Activated CD4-positive, alpha-beta T cell treated with anti-CD3 and anti-CD28 coated beads, Interleukin-2, Interleukin-4, amounts not matched to agents 100 ng/mL and 50 ng/mL, durations not matched to agents 16 hours and 8 hours (primary cell): ENCODE data around the gene PPIG.
"Not testable (repeated sequence)": the region's sequence is repeated elsewhere in the genome, so short reads cannot be mapped to it uniquely, and the experiment has no call there.

Experiments
- DNase-seq: peaks from one replicate; pipeline ENCODE4 v3.0.0-alpha.2; 2020; ENCODE audit warnings: low spot score

The PPIG gene

GRCh38 chr2:169584005-169584877 is at the start of gene PPIG:
Gene PPIG (plus strand): TSS chr2:169584351. CDS start chr2:169604042, 19,691 bp downstream.
- DNase-seq: peak; percentile 87

GRCh38 chr2:169539460-169539859 is 44.7 kb upstream of the PPIG start:
- not testable (repeated sequence) for DNase-seq

- DNase-seq: no peak
Measured at GRCh38 chr2:169540146-169540545, 44.0 kb upstream of the PPIG start.

- DNase-seq: no peak
Measured at GRCh38 chr2:169542433-169542832, 41.7 kb upstream of the PPIG start.

- DNase-seq: peak; percentile 24
Measured at GRCh38 chr2:169546756-169547155, 37.4 kb upstream of the PPIG start.

- no peak for DNase-seq
Measured at GRCh38 chr2:169561364-169561763, 22.8 kb upstream of the PPIG start.

- not testable (repeated sequence) for DNase-seq
Measured at GRCh38 chr2:169562084-169562483, 22.1 kb upstream of the PPIG start.

- DNase-seq: no peak
Measured at GRCh38 chr2:169562519-169562918, 21.6 kb upstream of the PPIG start.

GRCh38 chr2:169565686-169566085 is 18.5 kb upstream of the PPIG start:
- no peak for DNase-seq

GRCh38 chr2:169569948-169570347 is 14.2 kb upstream of the PPIG start:
- no peak for DNase-seq

GRCh38 chr2:169570752-169571151 is 13.4 kb upstream of the PPIG start:
- not testable (repeated sequence) for DNase-seq

GRCh38 chr2:169571571-169571970 is 12.6 kb upstream of the PPIG start:
- DNase-seq: no peak

GRCh38 chr2:169572189-169572588 is 12.0 kb upstream of the PPIG start:
- DNase-seq: no peak

GRCh38 chr2:169572821-169573159 is 11.4 kb upstream of the PPIG start:
- DNase-seq: no peak

GRCh38 chr2:169573160-169573973 is 10.8 kb upstream of the PPIG start, which contains the start of gene FASTKD1:
Gene FASTKD1 (minus strand): TSS chr2:169573865. CDS start chr2:169572029, 1,836 bp downstream.
- peak; percentile 95 for DNase-seq

- no peak for DNase-seq
Measured at GRCh38 chr2:169573974-169574299, 10.2 kb upstream of the PPIG start.

GRCh38 chr2:169574539-169574938 is 9.6 kb upstream of the PPIG start:
- DNase-seq: not testable (repeated sequence)

GRCh38 chr2:169575264-169575663 is 8.9 kb upstream of the PPIG start:
- not testable (repeated sequence) for DNase-seq

- DNase-seq: no peak
Measured at GRCh38 chr2:169579044-169579443, 5.1 kb upstream of the PPIG start.

- DNase-seq: not testable (repeated sequence)
Measured at GRCh38 chr2:169582552-169583266, 1.4 kb upstream of the PPIG start.

- no peak for DNase-seq
Measured at GRCh38 chr2:169583518-169583917, 633 bp upstream of the PPIG start.

GRCh38 chr2:169585673-169586072 is 1.5 kb downstream of the PPIG start:
- DNase-seq: no peak
